Hepatocyte (in vitro differentiated cells): ENCODE measurements around the gene ARRB1. TPM values are rescaled to one million over a fixed set of nuclear protein-coding genes. Genes with fewer than 3 reads are reported as not detected.
A peak's percentile ranks its signal among the peaks of the same experiment; 100 is the strongest.

Experiments
- DNase-seq: peaks from one replicate; pipeline ENCODE4 v3.0.0-alpha.2; 2016; ENCODE audit warnings: low spot score
- H2AFZ ChIP-seq: fragments of 200-600 bp; sonication (generic); 2 replicates; pipeline ENCODE4 v1.6.0; 2016; ENCODE audit warnings: antibody characterized with exemption, mild to moderate bottlenecking
- H3K27ac ChIP-seq: fragments of 200-600 bp; sonication (generic); 2 replicates; pipeline ENCODE4 v1.5.1; 2016; ENCODE audit warnings: mild to moderate bottlenecking
- H3K27me3 ChIP-seq: fragments of 200-600 bp; sonication (generic); 2 replicates; pipeline ENCODE4 v1.6.1; 2016
- H3K36me3 ChIP-seq: fragments of 200-600 bp; sonication (generic); replicated peaks from 2 replicates; pipeline ENCODE4 v1.5.1; 2016; ENCODE audit warnings: low read depth; ENCODE audit not compliant: insufficient read depth
- H3K4me1 ChIP-seq: fragments of 200-600 bp; sonication (generic); 2 replicates; pipeline ENCODE4 v1.5.1; 2016; ENCODE audit warnings: mild to moderate bottlenecking, moderate library complexity; ENCODE audit not compliant: insufficient read depth
- H3K4me2 ChIP-seq: fragments of 200-600 bp; sonication (generic); 2 replicates; pipeline ENCODE4 v1.6.0; 2016
- H3K4me3 ChIP-seq: fragments of 200-600 bp; sonication (generic); 2 replicates; pipeline ENCODE4 v1.5.1; 2016; ENCODE audit warnings: mild to moderate bottlenecking
- H3K79me2 ChIP-seq: fragments of 200-600 bp; sonication (generic); 2 replicates; pipeline ENCODE4 v1.6.0; 2017; ENCODE audit warnings: mild to moderate bottlenecking
- H3K9me2 ChIP-seq: fragments of 200-600 bp; sonication (generic); replicated peaks from 2 replicates; pipeline ENCODE4 v1.6.0; 2017; ENCODE audit warnings: mild to moderate bottlenecking; ENCODE audit not compliant: insufficient read depth
- H3K9me3 ChIP-seq: fragments of 200-600 bp; sonication (generic); 2 replicates; pipeline ENCODE4 v1.5.1; 2016; ENCODE audit warnings: low read depth, mild to moderate bottlenecking
- H4K20me1 ChIP-seq: fragments of 200-600 bp; sonication (generic); 2 replicates; pipeline ENCODE4 v1.6.0; 2016; ENCODE audit warnings: mild to moderate bottlenecking; ENCODE audit not compliant: insufficient read depth, poor library complexity, severe bottlenecking
- CTCF ChIP-seq: fragments of 200-600 bp; sonication (generic); IDR thresholded peaks from 2 replicates; pipeline ENCODE4 v1.5.1; 2016; ENCODE audit warnings: antibody characterized with exemption, mild to moderate bottlenecking; ENCODE audit not compliant: poor library complexity
- EZH2 ChIP-seq: fragments of 200-600 bp; sonication (generic); IDR thresholded peaks from 2 replicates; pipeline ENCODE4 v1.6.1; 2016; ENCODE audit warnings: antibody characterized with exemption, mild to moderate bottlenecking, borderline replicate concordance
- EZH2phosphoT487 ChIP-seq: fragments of 200-600 bp; sonication (generic); IDR thresholded peaks from one replicate; pipeline ENCODE4 v1.6.1; 2018; ENCODE audit warnings: antibody characterized with exemption, mild to moderate bottlenecking, low read depth, moderate library complexity; ENCODE audit not compliant: unreplicated experiment, severe bottlenecking
- WGBS: methylation state at CpG from one replicate; pipeline ENCODE4 v1.1.6; 2016; ENCODE audit warnings: low lambda C conversion rate; ENCODE audit errors: missing lambda C conversion rate; 5-methylcytosine and 5-hydroxymethylcytosine counted together
- polyA plus RNA-seq: library from polyadenylated mRNA; unstranded; fragments of >200 nt; fragmentation: Nextera tagmentation; extraction: Ambion mirVana; gene quantifications from 2 replicates; pipeline ENCODE4 v1.2.1, GENCODE V29; 2016
- total RNA-seq: library from RNA; depleted of rRNA; stranded (reverse); fragments of >200 nt; gene quantifications from 2 replicates; pipeline ENCODE4 v1.2.3, GENCODE V29; 2014

The ARRB1 gene
- total and polyA plus RNA-seq, 2 experiments from 2014 or later = 16.2 to 83.2 TPM

GRCh38 chr11:75349521-75350116 is 1.8 kb downstream of the ARRB1 start:
- 70% methylated on average over 4 of the region's 4 CpGs for WGBS

GRCh38 chr11:75347781-75348566 is 3.5 kb downstream of the ARRB1 start:
- Histone ChIP-seq H4K20me1 (no peaks in the 10 kb centered on the region), H3K4me3 (no peak overlapping the region), H2AFZ (no peak overlapping the region), H3K27ac (peak overlapping the region; percentile 96), H3K9me2 (no peaks in the 10 kb centered on the region), H3K9me3 (no peaks in the 10 kb centered on the region), H3K27me3 (no peaks in the 10 kb centered on the region), H3K79me2 (peaks cover 75% of the 10 kb centered on the region), H3K4me2 (peak overlapping the region; percentile 97), H3K36me3 (no peaks in the 10 kb centered on the region), H3K4me1 (peaks cover 79% of the 10 kb centered on the region)
- TF ChIP-seq CTCF (no peak), EZH2phosphoT487 (no peak), EZH2 (no peak)
- peak; percentile 63 for DNase-seq
- 46% methylated on average over 8 of the region's 8 CpGs for WGBS

More at GRCh38 chr11:75349521-75350116, 1.8 kb downstream of the ARRB1 start:
- Histone ChIP-seq H3K4me3 (no peak overlapping the region), H3K27me3 (no peaks in the 10 kb centered on the region), H3K36me3 (no peaks in the 10 kb centered on the region), H3K9me3 (no peaks in the 10 kb centered on the region), H2AFZ (no peak overlapping the region), H3K79me2 (peaks cover 67% of the 10 kb centered on the region), H3K4me2 (peak overlapping the region; percentile 97), H3K9me2 (no peaks in the 10 kb centered on the region), H3K4me1 (peaks cover 62% of the 10 kb centered on the region), H3K27ac (peak overlapping the region; percentile 96), H4K20me1 (no peaks in the 10 kb centered on the region)
- no peak for DNase-seq
- TF ChIP-seq CTCF = no peak
- TF ChIP-seq EZH2 = no peak
- TF ChIP-seq EZH2phosphoT487 = no peak

GRCh38 chr11:75346912-75347647 is 4.4 kb downstream of the ARRB1 start:
- DNase-seq = no peak
- Histone ChIP-seq H3K36me3 (no peaks in the 10 kb centered on the region), H3K4me3 (no peak overlapping the region), H3K27ac (peak overlapping the region; percentile 96), H3K79me2 (peaks cover 82% of the 10 kb centered on the region), H3K4me2 (peak overlapping the region; percentile 97), H3K27me3 (no peaks in the 10 kb centered on the region), H3K9me2 (no peaks in the 10 kb centered on the region), H2AFZ (no peak overlapping the region), H3K9me3 (no peaks in the 10 kb centered on the region), H3K4me1 (peaks cover 88% of the 10 kb centered on the region), H4K20me1 (no peaks in the 10 kb centered on the region)
- no peak for TF ChIP-seq EZH2phosphoT487
- TF ChIP-seq CTCF = no peak
- no peak for TF ChIP-seq EZH2
- WGBS = 81% methylated on average over 11 of the region's 11 CpGs
